ENCODE data around the gene CNPPD1. TPM values are rescaled to one million over a fixed set of nuclear protein-coding genes. Genes with fewer than 3 reads are reported as not detected.

The CNPPD1 gene
- total RNA-seq, 2 donors from 2014 or later, result 27.7 to 33.2 TPM

GRCh38 chr2:219159771-219160185 lies 16.9 kb downstream of the CNPPD1 start:
- Histone ChIP-seq H3K36me3 (ENCODE audit: control insufficient read depth, insufficient read depth, low read length) (peaks cover 13% of the 10 kb centered on the region), H3K9ac (ENCODE audit: extremely low read depth, low read length, poor library complexity, severe bottlenecking) (no peak overlapping the region), H3K9me3 (ENCODE audit: control insufficient read depth, low read length) (no peaks in the 10 kb centered on the region), H3K27ac (ENCODE audit: low read depth, low read length) (no peak overlapping the region), H3K4me1 (ENCODE audit: control insufficient read depth, insufficient read depth, low read length) (peaks cover 5% of the 10 kb centered on the region), H3K4me3 (ENCODE audit: low read length) (peak overlapping the region; percentile 78), H3K27me3 (ENCODE audit: control insufficient read depth, insufficient read depth, low read length, poor library complexity, severe bottlenecking) (peaks cover 19% of the 10 kb centered on the region)
- TF ChIP-seq, protein P1, sequence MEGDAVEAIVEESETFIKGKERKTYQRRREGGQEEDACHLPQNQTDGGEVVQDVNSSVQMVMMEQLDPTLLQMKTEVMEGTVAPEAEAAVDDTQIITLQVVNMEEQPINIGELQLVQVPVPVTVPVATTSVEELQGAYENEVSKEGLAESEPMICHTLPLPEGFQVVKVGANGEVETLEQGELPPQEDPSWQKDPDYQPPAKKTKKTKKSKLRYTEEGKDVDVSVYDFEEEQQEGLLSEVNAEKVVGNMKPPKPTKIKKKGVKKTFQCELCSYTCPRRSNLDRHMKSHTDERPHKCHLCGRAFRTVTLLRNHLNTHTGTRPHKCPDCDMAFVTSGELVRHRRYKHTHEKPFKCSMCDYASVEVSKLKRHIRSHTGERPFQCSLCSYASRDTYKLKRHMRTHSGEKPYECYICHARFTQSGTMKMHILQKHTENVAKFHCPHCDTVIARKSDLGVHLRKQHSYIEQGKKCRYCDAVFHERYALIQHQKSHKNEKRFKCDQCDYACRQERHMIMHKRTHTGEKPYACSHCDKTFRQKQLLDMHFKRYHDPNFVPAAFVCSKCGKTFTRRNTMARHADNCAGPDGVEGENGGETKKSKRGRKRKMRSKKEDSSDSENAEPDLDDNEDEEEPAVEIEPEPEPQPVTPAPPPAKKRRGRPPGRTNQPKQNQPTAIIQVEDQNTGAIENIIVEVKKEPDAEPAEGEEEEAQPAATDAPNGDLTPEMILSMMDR (conservative IDR thresholded peaks at IDR 0.05), result no peak
- Mint-ChIP-seq H3K27me3 (ENCODE audit: insufficient read depth) (peaks cover 23% of the 10 kb centered on the region), H3K27ac (peak overlapping the region; percentile 75), H3K4me3 (peak overlapping the region; percentile 79), H3K4me1 (peaks cover 15% of the 10 kb centered on the region), H3K36me3 (ENCODE audit: low read depth) (peaks cover 9% of the 10 kb centered on the region), H3K9me3 (no peaks in the 10 kb centered on the region)
- whole genome bisulfite sequencing, 2 experiments (ENCODE audit: insufficient coverage in 1 of 2, insufficient read length in 1 of 2), result 15 to 23% methylated on average over 11 to 18 of the region's 18 CpGs
- no peak for DNase-seq

DNA sequence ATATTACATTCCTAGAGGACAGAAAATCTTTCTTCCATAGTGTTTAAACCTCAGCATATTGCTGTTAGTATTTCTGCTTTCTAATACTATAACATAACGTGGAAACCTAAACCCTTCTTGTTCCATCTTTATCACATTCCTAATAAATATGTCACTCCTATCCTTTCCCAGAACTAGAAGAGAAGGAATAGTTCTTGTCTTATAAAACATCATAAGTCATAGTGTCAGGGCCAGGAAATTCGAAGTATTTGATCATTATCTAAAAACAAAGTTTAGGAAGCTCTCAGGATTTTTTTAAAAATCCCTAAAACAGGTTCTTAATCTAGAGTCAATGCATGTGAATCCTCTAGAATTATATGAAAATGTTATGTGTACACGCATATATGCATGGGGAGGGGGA lies 18.1 kb downstream of the CNPPD1 start:
- Histone ChIP-seq H3K27ac (ENCODE audit: low read depth, low read length) (no peak overlapping the region), H3K9me3 (ENCODE audit: control insufficient read depth, low read length) (no peaks in the 10 kb centered on the region), H3K36me3 (ENCODE audit: control insufficient read depth, insufficient read depth, low read length) (peaks cover 21% of the 10 kb centered on the region), H3K9ac (ENCODE audit: extremely low read depth, low read length, poor library complexity, severe bottlenecking) (no peak overlapping the region), H3K4me1 (ENCODE audit: control insufficient read depth, insufficient read depth, low read length) (peaks cover 5% of the 10 kb centered on the region), H3K27me3 (ENCODE audit: control insufficient read depth, insufficient read depth, low read length, poor library complexity, severe bottlenecking) (peaks cover 19% of the 10 kb centered on the region), H3K4me3 (ENCODE audit: low read length) (no peak overlapping the region)
- no peak overlapping the region for H3K4me3 Mint-ChIP-seq
- DNase-seq, result no peak
- peaks cover 9% of the 10 kb centered on the region for H3K36me3 Mint-ChIP-seq (ENCODE audit: low read depth)
- no peaks in the 10 kb centered on the region for H3K9me3 Mint-ChIP-seq
- WGBS, 2 experiments (ENCODE audit: insufficient coverage in 1 of 2, insufficient read length in 1 of 2), result 93 to 98% methylated on average over 2 to 3 of the region's 3 CpGs
- H3K4me1 Mint-ChIP-seq, result peaks cover 15% of the 10 kb centered on the region
- TF ChIP-seq, protein P1 (conservative IDR thresholded peaks at IDR 0.05), result no peak
- H3K27me3 Mint-ChIP-seq (ENCODE audit: insufficient read depth), result peaks cover 16% of the 10 kb centered on the region
- H3K27ac Mint-ChIP-seq, result no peak overlapping the region

DNA sequence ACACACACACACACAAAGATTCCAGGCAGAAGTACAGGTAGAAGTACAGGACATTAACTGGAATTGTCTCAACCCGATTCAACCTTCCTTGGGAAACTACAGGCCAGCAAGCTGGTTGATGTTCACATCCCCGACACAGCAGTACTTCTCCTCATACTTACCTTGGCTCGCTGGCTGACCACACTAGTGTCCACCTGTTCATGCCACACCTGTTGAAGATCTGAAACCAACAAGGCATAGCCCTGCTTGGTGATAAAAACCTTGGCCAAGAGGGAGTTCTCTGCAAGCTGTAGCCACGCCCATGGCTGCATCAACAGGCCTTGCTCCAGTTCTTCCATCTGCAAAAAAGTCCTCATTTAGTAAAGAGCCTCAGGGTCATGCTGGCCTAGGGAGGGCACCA lies 18.7 kb downstream of the CNPPD1 start:
- Mint-ChIP-seq H3K27me3 (ENCODE audit: insufficient read depth) (peaks cover 13% of the 10 kb centered on the region), H3K4me3 (no peak overlapping the region), H3K4me1 (peaks cover 15% of the 10 kb centered on the region), H3K9me3 (no peaks in the 10 kb centered on the region), H3K27ac (no peak overlapping the region), H3K36me3 (ENCODE audit: low read depth) (peaks cover 9% of the 10 kb centered on the region)
- Histone ChIP-seq H3K27me3 (ENCODE audit: control insufficient read depth, insufficient read depth, low read length, poor library complexity, severe bottlenecking) (peaks cover 13% of the 10 kb centered on the region), H3K9ac (ENCODE audit: extremely low read depth, low read length, poor library complexity, severe bottlenecking) (no peak overlapping the region), H3K9me3 (ENCODE audit: control insufficient read depth, low read length) (no peaks in the 10 kb centered on the region), H3K27ac (ENCODE audit: low read depth, low read length) (no peak overlapping the region), H3K4me3 (ENCODE audit: low read length) (no peak overlapping the region), H3K36me3 (ENCODE audit: control insufficient read depth, insufficient read depth, low read length) (peaks cover 22% of the 10 kb centered on the region), H3K4me1 (ENCODE audit: control insufficient read depth, insufficient read depth, low read length) (peaks cover 5% of the 10 kb centered on the region)
- TF ChIP-seq, protein P1 (conservative IDR thresholded peaks at IDR 0.05), result no peak
- no peak for DNase-seq
- 93% methylated on average over 3 to 4 of the region's 4 CpGs for WGBS, 2 experiments (ENCODE audit: insufficient coverage in 1 of 2, insufficient read length in 1 of 2)
